Lower lobe of right lung (tissue), 2 donors: ENCODE data around the gene TTLL10. TPM values are rescaled to one million over a fixed set of nuclear protein-coding genes. Genes with fewer than 3 reads are reported as not detected.
A peak's percentile ranks its signal among the peaks of the same experiment; 100 is the strongest.

Source experiments
- ATAC-seq, 2 donors: fragments of 200-7000 bp; cut with Tn5 transposase; one replicate each; pipeline ENCODE4 v1.9.1; 2020 to 2022; ENCODE audit warnings: mild to moderate bottlenecking in 2 of 2, moderate library complexity in 2 of 2
- DNase-seq: peaks from one replicate; pipeline ENCODE4 v3.0.0-alpha.2; 2020
- H3K27ac ChIP-seq: fragments of 200-600 bp; one replicate; pipeline ENCODE4 v1.8.0; 2022
- H3K27me3 ChIP-seq: fragments of 200-600 bp; one replicate; pipeline ENCODE4 v1.8.0; 2022; ENCODE audit warnings: low read depth
- H3K36me3 ChIP-seq: fragments of 200-600 bp; one replicate; pipeline ENCODE4 v1.8.0; 2022; ENCODE audit warnings: mild to moderate bottlenecking
- H3K4me1 ChIP-seq: fragments of 200-600 bp; one replicate; pipeline ENCODE4 v1.8.0; 2022
- H3K4me3 ChIP-seq: fragments of 200-600 bp; one replicate; pipeline ENCODE4 v1.8.0; 2022; ENCODE audit warnings: mild to moderate bottlenecking
- H3K9me3 ChIP-seq: fragments of 200-600 bp; one replicate; pipeline ENCODE4 v1.8.0; 2022
- CTCF ChIP-seq: fragments of 200-600 bp; IDR thresholded peaks from one replicate; pipeline ENCODE4 v1.8.0; 2022; ENCODE audit warnings: antibody characterized with exemption, mild to moderate bottlenecking
- intact Hi-C: fragments of 100-400 bp; cut with DNase I; formaldehyde crosslinking; loops from one replicate; pipeline ENCODE4 v1.11.0; 2022
- total RNA-seq: library from RNA; stranded (reverse); fragmentation: NEBNext Ultra II Directional; extraction: Animal tissue kit (Norgen Biotek cat#: 25700); gene quantifications from one replicate; pipeline ENCODE4 v1.2.1, GENCODE V29; 2021
- donor health status: DM: no; HTN: yes; CAD: no; lungs with severe emphysema.

TTLL10 gene
- total RNA-seq, 1 donor from 2014 or later: 6.6 TPM

- peaks cover 8% of the 10 kb centered on the region for H3K4me1 ChIP-seq
- TF ChIP-seq CTCF: no peak
- peaks cover 10% of the 10 kb centered on the region for H3K27me3 ChIP-seq
- H3K36me3 ChIP-seq: no peaks in the 10 kb centered on the region
- ATAC-seq: no peak
- H3K27ac ChIP-seq: no peak overlapping the region
- H3K4me3 ChIP-seq: no peak overlapping the region
- H3K9me3 ChIP-seq: no peaks in the 10 kb centered on the region
- intact Hi-C loops: no loop called here
- DNase-seq: no peak
Observed at GRCh38 chr1:1132956-1133750, 40.5 kb upstream of the TTLL10 start.

GRCh38 chr1:1134300-1134970 lies 39.2 kb upstream of the TTLL10 start:
- intact Hi-C loops: no loop called here
- H3K27ac ChIP-seq: no peak overlapping the region
- H3K9me3 ChIP-seq: no peaks in the 10 kb centered on the region
- peaks cover 10% of the 10 kb centered on the region for H3K27me3 ChIP-seq
- no peak overlapping the region for H3K4me3 ChIP-seq
- H3K4me1 ChIP-seq: peaks cover 8% of the 10 kb centered on the region
- no peak for DNase-seq
- H3K36me3 ChIP-seq: no peaks in the 10 kb centered on the region
- no peak for TF ChIP-seq CTCF
- no peak for ATAC-seq

GRCh38 chr1:1135339-1136136 lies 38.1 kb upstream of the TTLL10 start:
- Histone ChIP-seq H3K27me3 (peaks cover 10% of the 10 kb centered on the region), H3K36me3 (no peaks in the 10 kb centered on the region), H3K4me3 (no peak overlapping the region), H3K9me3 (no peaks in the 10 kb centered on the region), H3K27ac (no peak overlapping the region), H3K4me1 (peaks cover 8% of the 10 kb centered on the region)
- TF ChIP-seq CTCF: no peak
- DNase-seq (no peak), ATAC-seq (no peak)
- intact Hi-C loops: no loop called here

GRCh38 chr1:1136547-1137230 lies 37.0 kb upstream of the TTLL10 start:
- Histone ChIP-seq H3K27ac (peak overlapping the region; percentile 41), H3K4me3 (peak overlapping the region; percentile 40), H3K9me3 (no peaks in the 10 kb centered on the region), H3K36me3 (no peaks in the 10 kb centered on the region), H3K4me1 (peaks cover 8% of the 10 kb centered on the region), H3K27me3 (peaks cover 10% of the 10 kb centered on the region)
- ATAC-seq (peak; percentile 79 to 83), DNase-seq (peak; percentile 71)
- intact Hi-C loops: no loop called here
- TF ChIP-seq CTCF: no peak
